Spleen (tissue), 11 donors: ENCODE measurements around the gene DACH1. TPM values are rescaled to one million over a fixed set of nuclear protein-coding genes. Genes with fewer than 3 reads are reported as not detected.
A peak's percentile ranks its signal among the peaks of the same experiment; 100 is the strongest.

Experiments
- DNase-seq: peaks from one replicate; pipeline ENCODE4 v3.0.0-alpha.2; 2020
- H3K27ac ChIP-seq, 8 donors: fragments of 200-600 bp; sonication (generic) in 7 of 8; 1 replicate in 4 of 8; 2 replicates in 4 of 8; pipeline versions ENCODE4 v1.5.0 to v1.8.0; 2016 to 2021; ENCODE audit warnings: inconsistent platforms in 4 of 8, mild to moderate bottlenecking in 4 of 8, moderate library complexity in 1 of 8
- H3K27me3 ChIP-seq, 7 donors: fragments of 200-600 bp; sonication (generic) in 6 of 7; replicated peaks in 1 of 7; 1 replicate in 4 of 7; 2 replicates in 3 of 7; pipeline versions ENCODE4 v1.5.0 to v1.8.0; 2016 to 2021; ENCODE audit warnings: inconsistent platforms in 3 of 7, mild to moderate bottlenecking in 1 of 7
- H3K36me3 ChIP-seq, 6 donors: fragments of 200-600 bp; sonication (generic) in 5 of 6; 1 replicate in 4 of 6; 2 replicates in 2 of 6; pipeline versions ENCODE4 v1.5.0 to v1.8.0; 2016 to 2021; ENCODE audit warnings: inconsistent platforms in 2 of 6
- H3K4me1 ChIP-seq, 6 donors: fragments of 200-600 bp; sonication (generic) in 5 of 6; 1 replicate in 3 of 6; 2 replicates in 3 of 6; pipeline versions ENCODE4 v1.5.0 to v1.8.0; 2016 to 2021; ENCODE audit warnings: inconsistent platforms in 3 of 6
- H3K4me3 ChIP-seq, 8 donors: fragments of 200-600 bp; sonication (generic) in 7 of 8; 1 replicate in 4 of 8; 2 replicates in 4 of 8; pipeline versions ENCODE4 v1.5.0 to v1.8.0; 2016 to 2021; ENCODE audit warnings: inconsistent platforms in 4 of 8, mild to moderate bottlenecking in 4 of 8, moderate library complexity in 2 of 8
- H3K9me3 ChIP-seq, 8 donors: fragments of 200-600 bp; sonication (generic) in 7 of 8; 1 replicate in 4 of 8; 2 replicates in 4 of 8; pipeline versions ENCODE4 v1.5.0 to v1.8.0; 2016 to 2021; ENCODE audit warnings: inconsistent platforms in 4 of 8
- POLR2A ChIP-seq, 3 donors: fragments of 450-650 bp; IDR thresholded peaks; one replicate each; pipeline ENCODE4 v1.5.1; 2017; ENCODE audit warnings: antibody characterized with exemption in 3 of 3, mild to moderate bottlenecking in 1 of 3
- POLR2AphosphoS5 ChIP-seq, 3 donors: sonication (generic); formaldehyde crosslinking; IDR thresholded peaks; one replicate each; pipeline ENCODE4 v1.5.1; 2017; ENCODE audit warnings: antibody characterized with exemption in 3 of 3
- WGBS, 5 donors: extraction: QIAGEN DNeasy Blood & Tissue Kit in 3 of 5; methylation state at CpG; one replicate each; pipeline versions ENCODE4 v1.1.5 to v1.1.7; 2013 to 2018; 5-methylcytosine and 5-hydroxymethylcytosine counted together
- intact Hi-C: fragments of 100-400 bp; cut with DNase I; formaldehyde crosslinking; loops from one replicate; pipeline ENCODE4 v1.15.0; 2023; ENCODE audit warnings: low total_unique reads
- polyA plus RNA-seq, 3 donors: library from polyadenylated mRNA; stranded (reverse); fragments of 200-250 nt; gene quantifications; one replicate each; pipeline ENCODE4 v1.2.1, GENCODE V29; 2013
- total RNA-seq, 7 donors: library from RNA; depleted of rRNA in 3 of 7; stranded (reverse); fragments of >200 nt in 3 of 7; fragmentation: NEBNext Ultra II Directional in 4 of 7; extraction: Animal tissue kit (Norgen Biotek cat#: 25700) in 4 of 7; gene quantifications; one replicate each; pipeline versions ENCODE4 v1.1.0 to v1.2.1, GENCODE V29; 2016 to 2021
- TF ChIP-seq, protein P1 (sequence below), 11 experiments: fragments of 200-600 bp in 7 of 11; fragments of 450-650 bp in 4 of 11; sonication (generic) in 4 of 11; IDR thresholded peaks in 8 of 11; conservative IDR thresholded peaks in 3 of 11; 1 replicate in 7 of 11; 2 replicates in 4 of 11; pipeline versions ENCODE4 v1.4.0 to v1.8.0; 2016 to 2021; ENCODE audit warnings: antibody characterized with exemption in 11 of 11, inconsistent platforms in 4 of 11, mild to moderate bottlenecking in 1 of 11
- donor health status: healthy with polysubstance abuse.
- donor health status: DM: no; HTN: no; CAD: no; lungs with moderate emphysema.
- donor health status: DM: no; HTN: no; CAD: no.
- donor health status: Bipolar disorder and iron deficiency.
- donor health status: healthy.
- donor health status: DM: no; HTN: no; CAD: no.
- donor health status: DM: yes; HTN: yes; CAD: no.

Gene DACH1
- total and polyA plus RNA-seq, 10 donors, result 0.80 to 18.9 (median 11.4) TPM

DNA sequence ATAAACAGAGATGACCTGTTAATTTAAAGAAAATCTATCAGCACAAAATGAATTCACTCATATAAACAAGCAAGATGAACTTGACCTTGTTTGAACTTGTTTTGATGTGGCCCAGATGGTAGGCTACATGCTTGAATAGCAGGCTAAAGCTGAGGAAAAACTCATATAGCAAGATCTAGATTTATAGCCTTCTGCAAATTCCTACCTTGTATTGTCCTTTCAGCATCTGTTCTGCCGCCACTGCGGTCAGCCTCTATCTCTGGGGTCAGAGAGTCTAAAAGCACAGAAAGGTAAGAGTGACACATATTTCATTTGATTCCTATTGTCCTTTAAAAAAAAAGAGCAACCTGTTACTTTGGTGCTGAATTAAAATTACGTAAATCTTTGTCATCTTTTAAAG lies 392.1 kb downstream of the DACH1 start:
- TF ChIP-seq, protein P1, sequence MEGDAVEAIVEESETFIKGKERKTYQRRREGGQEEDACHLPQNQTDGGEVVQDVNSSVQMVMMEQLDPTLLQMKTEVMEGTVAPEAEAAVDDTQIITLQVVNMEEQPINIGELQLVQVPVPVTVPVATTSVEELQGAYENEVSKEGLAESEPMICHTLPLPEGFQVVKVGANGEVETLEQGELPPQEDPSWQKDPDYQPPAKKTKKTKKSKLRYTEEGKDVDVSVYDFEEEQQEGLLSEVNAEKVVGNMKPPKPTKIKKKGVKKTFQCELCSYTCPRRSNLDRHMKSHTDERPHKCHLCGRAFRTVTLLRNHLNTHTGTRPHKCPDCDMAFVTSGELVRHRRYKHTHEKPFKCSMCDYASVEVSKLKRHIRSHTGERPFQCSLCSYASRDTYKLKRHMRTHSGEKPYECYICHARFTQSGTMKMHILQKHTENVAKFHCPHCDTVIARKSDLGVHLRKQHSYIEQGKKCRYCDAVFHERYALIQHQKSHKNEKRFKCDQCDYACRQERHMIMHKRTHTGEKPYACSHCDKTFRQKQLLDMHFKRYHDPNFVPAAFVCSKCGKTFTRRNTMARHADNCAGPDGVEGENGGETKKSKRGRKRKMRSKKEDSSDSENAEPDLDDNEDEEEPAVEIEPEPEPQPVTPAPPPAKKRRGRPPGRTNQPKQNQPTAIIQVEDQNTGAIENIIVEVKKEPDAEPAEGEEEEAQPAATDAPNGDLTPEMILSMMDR (IDR thresholded peaks at IDR 0.05 in 8 of 11, conservative IDR thresholded peaks at IDR 0.05 in 3 of 11), result no peak
- TF ChIP-seq POLR2A (IDR thresholded peaks at IDR 0.05) (no peak), POLR2AphosphoS5 (IDR thresholded peaks at IDR 0.05) (no peak)
- DNase-seq, result no peak
- intact Hi-C loops, result no loop called here

DNA sequence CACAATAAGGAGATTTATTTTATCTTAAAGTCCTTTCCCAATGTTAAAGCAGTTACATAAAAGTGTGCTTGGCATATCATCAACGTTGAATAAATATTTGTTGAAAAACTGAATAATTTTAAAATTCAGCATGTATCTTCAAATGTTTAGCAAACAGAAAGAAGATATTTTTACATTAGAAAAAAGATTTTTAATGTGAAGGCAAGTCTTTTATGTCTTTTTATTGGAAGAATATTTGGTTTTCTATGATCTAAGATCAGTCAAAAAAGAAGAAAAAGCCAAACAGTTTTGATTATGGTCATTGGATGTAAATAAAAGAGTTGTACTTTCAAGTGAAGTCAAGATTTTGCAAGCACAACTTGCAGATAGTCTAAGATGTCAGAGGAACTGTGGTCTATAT lies 397.4 kb downstream of the DACH1 start:
- H3K4me3 ChIP-seq, result no peak overlapping the region
- no peak for DNase-seq
- intact Hi-C loops, result no loop called here
- peaks cover 0 to 4% (median 0%) of the 10 kb centered on the region in 8 donors for H3K9me3 ChIP-seq
- TF ChIP-seq, protein P1 (IDR thresholded peaks at IDR 0.05 in 8 of 11, conservative IDR thresholded peaks at IDR 0.05 in 3 of 11), result no peak
- TF ChIP-seq POLR2A (IDR thresholded peaks at IDR 0.05) (no peak), POLR2AphosphoS5 (IDR thresholded peaks at IDR 0.05) (no peak)
- H3K27ac ChIP-seq, result no peak overlapping the region
- no peaks in the 10 kb centered on the region for H3K27me3 ChIP-seq
- H3K4me1 ChIP-seq, result no peaks in the 10 kb centered on the region
- 72 to 89% (median 80%) methylated on average over 1 of the region's 1 CpG for WGBS, 5 donors
- H3K36me3 ChIP-seq, result peaks cover 0 to 16% (median 0%) of the 10 kb centered on the region in 6 donors

More for the DNA sequence above, 392.1 kb downstream of the DACH1 start:
- Histone ChIP-seq H3K4me1 (no peaks in the 10 kb centered on the region), H3K36me3 (peaks cover 0 to 16% (median 0%) of the 10 kb centered on the region in 6 donors), H3K9me3 (peaks cover 0 to 4% (median 0%) of the 10 kb centered on the region in 8 donors), H3K27ac (peak overlapping the region in 5 of 8 donors; percentile 31 to 68 (median 35)), H3K27me3 (no peaks in the 10 kb centered on the region), H3K4me3 (peak overlapping the region in 4 of 8 donors; percentile 0 to 43 (median 19))
- 71 to 86% (median 82%) methylated on average over 3 of the region's 3 CpGs for WGBS, 5 donors

DNA sequence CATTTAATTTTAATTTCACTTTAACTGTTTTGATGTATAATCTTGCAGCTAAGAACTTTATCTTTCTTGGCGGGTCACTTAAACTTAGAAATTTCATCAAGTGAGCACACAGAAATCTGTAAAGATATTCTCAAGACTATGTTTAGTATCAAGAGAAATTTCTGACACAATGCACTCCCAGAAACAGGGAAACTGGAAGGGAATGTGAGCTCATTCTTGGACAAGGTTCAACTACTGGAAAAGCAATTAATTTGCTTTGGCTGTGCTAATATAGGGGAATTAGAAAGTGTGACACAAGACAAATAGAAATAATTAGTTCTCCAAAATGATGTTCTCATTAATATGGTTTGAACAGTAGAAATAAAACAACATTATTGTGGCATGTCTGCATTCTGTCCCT lies 402.3 kb downstream of the DACH1 start:
- DNase-seq, result no peak
- TF ChIP-seq POLR2AphosphoS5 (IDR thresholded peaks at IDR 0.05), result no peak
- TF ChIP-seq, protein P1 (IDR thresholded peaks at IDR 0.05 in 8 of 11, conservative IDR thresholded peaks at IDR 0.05 in 3 of 11), result no peak
- TF ChIP-seq POLR2A (IDR thresholded peaks at IDR 0.05), result no peak
- Histone ChIP-seq H3K36me3 (no peaks in the 10 kb centered on the region), H3K27ac (no peak overlapping the region), H3K27me3 (no peaks in the 10 kb centered on the region), H3K9me3 (no peaks in the 10 kb centered on the region), H3K4me1 (no peaks in the 10 kb centered on the region), H3K4me3 (no peak overlapping the region)
- WGBS, 5 donors, result 82 to 98% (median 88%) methylated on average over 1 of the region's 1 CpG
- intact Hi-C loops, result no loop called here

DNA sequence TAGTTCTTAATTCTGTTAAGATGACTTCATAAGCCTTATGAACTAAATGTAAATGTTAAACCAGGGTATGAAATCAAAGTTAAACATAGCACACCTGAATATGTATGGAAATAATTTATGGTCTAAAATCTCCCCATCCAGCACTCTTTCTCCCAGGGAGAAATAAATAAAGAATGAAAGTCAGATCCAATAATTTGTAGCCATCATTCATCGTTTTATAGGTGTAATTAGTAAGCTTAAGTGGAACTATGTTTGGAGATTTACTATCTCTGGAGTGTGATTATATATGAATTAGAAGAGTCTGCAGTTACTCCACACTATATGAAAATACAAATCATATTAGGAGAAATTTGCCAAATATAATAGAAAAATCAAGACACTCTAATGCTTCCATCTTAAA lies 405.1 kb downstream of the DACH1 start:
- TF ChIP-seq, protein P1 (IDR thresholded peaks at IDR 0.05 in 8 of 11, conservative IDR thresholded peaks at IDR 0.05 in 3 of 11), result no peak
- TF ChIP-seq POLR2A (IDR thresholded peaks at IDR 0.05) (no peak), POLR2AphosphoS5 (IDR thresholded peaks at IDR 0.05) (no peak)
- peaks cover 0 to 6% (median 0%) of the 10 kb centered on the region in 6 donors for H3K4me1 ChIP-seq

More for the DNA sequence above, 405.1 kb downstream of the DACH1 start:
- no peak overlapping the region for H3K27ac ChIP-seq
- DNase-seq, result no peak
- no peaks in the 10 kb centered on the region for H3K9me3 ChIP-seq
- intact Hi-C loops, result no loop called here
- WGBS, 5 donors, result 86 to 95% (median 91%) methylated on average over 1 of the region's 1 CpG
- no peaks in the 10 kb centered on the region for H3K36me3 ChIP-seq
- H3K4me3 ChIP-seq, result no peak overlapping the region
- no peaks in the 10 kb centered on the region for H3K27me3 ChIP-seq
